ENCODE measurements around the gene GRK3. TPM values are rescaled to one million over a fixed set of nuclear protein-coding genes. Genes with fewer than 3 reads are reported as not detected.
"Not testable (repeated sequence)": the region's sequence is repeated elsewhere in the genome, so short reads cannot be mapped to it uniquely, and the experiment has no call there.

The GRK3 gene
- total RNA-seq, 1 donor from 2014 or later = 34.3 TPM

- Histone ChIP-seq H3K27me3 (ENCODE audit: low read depth) (no peaks in the 10 kb centered on the region), H3K4me3 (no peak overlapping the region), H3K4me1 (peaks cover 43% of the 10 kb centered on the region), H3K9me3 (no peaks in the 10 kb centered on the region), H3K36me3 (no peaks in the 10 kb centered on the region), H3K27ac (no peak overlapping the region)
- ATAC-seq (no peak), DNase-seq (no peak)
- intact Hi-C loops (cut with DNase I) = no loop called here
- no peak for TF ChIP-seq CTCF (IDR thresholded peaks at IDR 0.05)
Measured at GRCh38 chr22:25569361-25569760, 4.9 kb downstream of the GRK3 start.

- Histone ChIP-seq H3K4me3 (no peak overlapping the region), H3K9me3 (no peaks in the 10 kb centered on the region), H3K36me3 (no peaks in the 10 kb centered on the region), H3K4me1 (peaks cover 43% of the 10 kb centered on the region), H3K27ac (no peak overlapping the region), H3K27me3 (ENCODE audit: low read depth) (no peaks in the 10 kb centered on the region)
- no peak for TF ChIP-seq CTCF (IDR thresholded peaks at IDR 0.05)
- ATAC-seq (no peak), DNase-seq (no peak)
- intact Hi-C loops (cut with DNase I) = no loop called here
Measured at GRCh38 chr22:25569983-25570382, 5.5 kb downstream of the GRK3 start.

GRCh38 chr22:25570486-25570885 lies 6.0 kb downstream of the GRK3 start:
- ATAC-seq (no peak), DNase-seq (no peak)
- Histone ChIP-seq H3K36me3 (no peaks in the 10 kb centered on the region), H3K27ac (no peak overlapping the region), H3K9me3 (no peaks in the 10 kb centered on the region), H3K4me3 (no peak overlapping the region), H3K27me3 (ENCODE audit: low read depth) (no peaks in the 10 kb centered on the region), H3K4me1 (peaks cover 39% of the 10 kb centered on the region)
- TF ChIP-seq CTCF (IDR thresholded peaks at IDR 0.05) = no peak
- intact Hi-C loops (cut with DNase I) = no loop called here

- H3K4me3 ChIP-seq; ATAC-seq; intact Hi-C loops (cut with DNase I); H3K27ac ChIP-seq; DNase-seq; H3K36me3 ChIP-seq; H3K9me3 ChIP-seq; H3K27me3 ChIP-seq (ENCODE audit: low read depth): not testable (repeated sequence)
- peaks cover 29% of the 10 kb centered on the region for H3K4me1 ChIP-seq
Measured at GRCh38 chr22:25571969-25572707, 7.7 kb downstream of the GRK3 start.

GRCh38 chr22:25572708-25573171 lies 8.3 kb downstream of the GRK3 start:
- intact Hi-C loops (cut with DNase I) = no loop called here
- no peak for ATAC-seq

More at GRCh38 chr22:25572708-25573171, 8.3 kb downstream of the GRK3 start:
- Histone ChIP-seq H3K27me3 (ENCODE audit: low read depth) (no peaks in the 10 kb centered on the region), H3K36me3 (no peaks in the 10 kb centered on the region), H3K9me3 (no peaks in the 10 kb centered on the region), H3K27ac (no peak overlapping the region), H3K4me1 (peaks cover 24% of the 10 kb centered on the region), H3K4me3 (no peak overlapping the region)
- DNase-seq = no peak
- no peak for TF ChIP-seq CTCF (IDR thresholded peaks at IDR 0.05)

Data from lower lobe of right lung (tissue), 2 donors.